Body of pancreas (tissue), 4 donors: ENCODE measurements around the gene RNF168.

Experiments used
- POLR2A ChIP-seq, 3 donors: fragments of 450-650 bp; IDR thresholded peaks; one replicate each; pipeline ENCODE4 v1.6.1; 2016; ENCODE audit warnings: antibody characterized with exemption in 3 of 3, mild to moderate bottlenecking in 2 of 3
- TF ChIP-seq, protein P1 (sequence below), 7 experiments: fragments of 450-650 bp in 4 of 7; fragments of 200-600 bp in 3 of 7; sonication (generic) in 3 of 7; IDR thresholded peaks; one replicate each; pipeline ENCODE4 v1.5.1; 2016 to 2019; ENCODE audit warnings: antibody characterized with exemption in 7 of 7

DNA sequence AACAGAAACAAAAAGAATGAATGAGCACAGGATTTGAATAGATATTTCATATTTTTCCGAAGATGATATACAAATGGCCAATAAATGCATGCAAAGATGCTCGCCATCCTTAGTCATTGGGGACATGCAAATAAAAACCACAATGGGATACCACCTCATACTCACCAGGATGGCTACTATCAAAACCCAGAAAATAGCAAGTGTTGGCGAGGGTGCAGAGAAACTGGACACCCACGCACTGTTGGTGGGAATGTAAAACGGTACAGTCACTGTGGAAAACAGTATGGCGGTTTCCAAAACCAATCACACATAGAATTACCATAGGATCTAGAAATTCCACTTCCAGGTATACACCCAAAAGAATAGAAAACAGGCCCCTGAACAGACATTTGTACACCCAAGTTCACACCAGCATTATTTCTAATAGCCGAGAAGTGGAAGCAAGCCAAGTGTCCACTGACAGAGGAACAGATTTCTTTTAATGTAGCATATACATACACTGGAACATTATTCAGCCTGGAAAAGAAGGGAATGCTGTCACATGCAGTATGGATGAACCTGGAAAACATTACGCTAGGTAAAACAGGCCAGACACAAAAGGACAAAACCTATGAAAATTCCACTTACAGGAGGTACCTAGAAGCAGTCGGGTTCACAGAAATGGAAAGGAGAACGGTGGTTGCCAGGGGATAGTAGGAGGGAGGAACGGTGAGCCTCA lies 3.6 kb downstream of the RNF168 start:
- TF ChIP-seq, protein P1, sequence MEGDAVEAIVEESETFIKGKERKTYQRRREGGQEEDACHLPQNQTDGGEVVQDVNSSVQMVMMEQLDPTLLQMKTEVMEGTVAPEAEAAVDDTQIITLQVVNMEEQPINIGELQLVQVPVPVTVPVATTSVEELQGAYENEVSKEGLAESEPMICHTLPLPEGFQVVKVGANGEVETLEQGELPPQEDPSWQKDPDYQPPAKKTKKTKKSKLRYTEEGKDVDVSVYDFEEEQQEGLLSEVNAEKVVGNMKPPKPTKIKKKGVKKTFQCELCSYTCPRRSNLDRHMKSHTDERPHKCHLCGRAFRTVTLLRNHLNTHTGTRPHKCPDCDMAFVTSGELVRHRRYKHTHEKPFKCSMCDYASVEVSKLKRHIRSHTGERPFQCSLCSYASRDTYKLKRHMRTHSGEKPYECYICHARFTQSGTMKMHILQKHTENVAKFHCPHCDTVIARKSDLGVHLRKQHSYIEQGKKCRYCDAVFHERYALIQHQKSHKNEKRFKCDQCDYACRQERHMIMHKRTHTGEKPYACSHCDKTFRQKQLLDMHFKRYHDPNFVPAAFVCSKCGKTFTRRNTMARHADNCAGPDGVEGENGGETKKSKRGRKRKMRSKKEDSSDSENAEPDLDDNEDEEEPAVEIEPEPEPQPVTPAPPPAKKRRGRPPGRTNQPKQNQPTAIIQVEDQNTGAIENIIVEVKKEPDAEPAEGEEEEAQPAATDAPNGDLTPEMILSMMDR (IDR thresholded peaks at IDR 0.05): no peak
- TF ChIP-seq POLR2A (IDR thresholded peaks at IDR 0.05): no peak
